ENCODE data around the gene MED10.
A peak's percentile ranks its signal among the peaks of the same experiment; 100 is the strongest.
"Not testable (repeated sequence)": the region's sequence is repeated elsewhere in the genome, so short reads cannot be mapped to it uniquely, and the experiment has no call there.

The MED10 gene

GRCh38 chr5:6372251-6373080, 5.9 kb downstream of the MED10 start:
- DNase-seq = no peak

- DNase-seq = no peak
Observed at GRCh38 chr5:6371079-6371810, 7.1 kb downstream of the MED10 start.

- DNase-seq = no peak
Observed at GRCh38 chr5:6370580-6370979, 7.8 kb downstream of the MED10 start.

- peak; percentile 75 for DNase-seq
Observed at GRCh38 chr5:6365977-6366590, 12.3 kb downstream of the MED10 start.

GRCh38 chr5:6365142-6365976, 13.0 kb downstream of the MED10 start:
- DNase-seq = no peak

- not testable (repeated sequence) for DNase-seq
Observed at GRCh38 chr5:6363454-6364011, 14.8 kb downstream of the MED10 start.

GRCh38 chr5:6362846-6363245, 15.5 kb downstream of the MED10 start:
- peak; percentile 6 for DNase-seq

GRCh38 chr5:6361101-6361500, 17.2 kb downstream of the MED10 start:
- DNase-seq = no peak

- DNase-seq = no peak
Observed at GRCh38 chr5:6360323-6361072, 17.8 kb downstream of the MED10 start.

- DNase-seq = no peak
Observed at GRCh38 chr5:6359555-6360322, 18.6 kb downstream of the MED10 start.

- DNase-seq = no peak
Observed at GRCh38 chr5:6358434-6358820, 19.9 kb downstream of the MED10 start.

- not testable (repeated sequence) for DNase-seq
Observed at GRCh38 chr5:6357817-6358433, 20.4 kb downstream of the MED10 start.

- no peak for DNase-seq
Observed at GRCh38 chr5:6356578-6357164, 21.7 kb downstream of the MED10 start.

GRCh38 chr5:6355294-6355693, 23.1 kb downstream of the MED10 start:
- DNase-seq = no peak

- DNase-seq = no peak
Observed at GRCh38 chr5:6354848-6355247, 23.5 kb downstream of the MED10 start.

GRCh38 chr5:6353602-6354302, 24.6 kb downstream of the MED10 start:
- no peak for DNase-seq

- no peak for DNase-seq
Observed at GRCh38 chr5:6350277-6351090, 27.9 kb downstream of the MED10 start.

GRCh38 chr5:6349387-6349786, 29.0 kb downstream of the MED10 start:
- DNase-seq = no peak
